ENCODE measurements around the gene FOXO3. TPM values are rescaled to one million over a fixed set of nuclear protein-coding genes. Genes with fewer than 3 reads are reported as not detected.
"Not testable (repeated sequence)": the region's sequence is repeated elsewhere in the genome, so short reads cannot be mapped to it uniquely, and the experiment has no call there.

FOXO3 gene
- total RNA-seq, 1 donor from 2014 or later: 74.5 TPM

DNA sequence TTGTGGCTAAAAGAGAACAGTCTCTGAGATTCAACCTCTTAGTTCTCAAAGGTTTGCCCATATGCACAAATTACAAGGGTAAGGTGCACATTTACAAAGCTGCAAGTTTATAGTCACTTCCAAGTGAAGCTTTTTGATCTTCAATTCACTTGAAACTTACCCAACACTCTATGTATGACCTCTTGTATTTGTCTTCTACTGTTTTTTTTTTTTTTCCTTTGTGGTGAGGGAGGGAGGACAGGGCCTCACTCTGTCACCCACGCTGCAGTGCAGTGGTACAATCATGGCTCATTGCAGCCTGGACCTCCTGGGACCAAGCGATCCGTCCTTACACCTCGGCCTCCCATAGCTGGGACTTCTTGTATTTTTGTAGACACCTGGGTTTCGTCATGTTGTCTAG is 4.5 kb upstream of the FOXO3 start:
- DNase-seq: no peak

DNA sequence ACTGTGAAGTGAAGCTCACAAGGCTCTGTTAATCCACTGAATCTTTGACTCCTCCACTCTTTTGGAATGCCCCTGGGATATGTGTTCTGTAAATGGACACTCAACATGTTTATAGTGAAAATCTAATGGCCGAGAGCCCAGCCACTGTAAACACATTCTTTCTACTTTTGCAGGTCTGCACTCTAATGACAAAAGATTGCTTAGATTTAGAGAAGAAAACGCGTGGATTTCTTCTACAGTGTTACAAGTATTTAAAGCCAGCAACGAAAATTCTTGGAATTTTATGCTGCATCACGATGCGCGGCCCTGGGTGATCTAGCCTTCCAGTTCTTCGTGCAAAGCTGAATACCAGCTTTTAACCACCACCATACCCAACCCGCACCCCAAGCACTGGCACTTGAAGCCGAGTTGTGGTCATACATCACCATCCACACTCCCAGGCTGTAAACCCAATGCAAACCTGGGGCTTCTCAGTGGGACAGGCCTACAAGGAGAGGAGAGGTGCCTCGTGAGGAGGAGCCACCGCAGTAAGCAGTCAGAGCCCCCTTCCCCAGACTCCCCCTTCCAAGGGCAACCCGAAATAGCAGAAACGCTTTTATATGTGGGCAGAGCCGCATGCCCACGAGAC is 3.7 kb upstream of the FOXO3 start:
- DNase-seq: peak; percentile 51

DNA sequence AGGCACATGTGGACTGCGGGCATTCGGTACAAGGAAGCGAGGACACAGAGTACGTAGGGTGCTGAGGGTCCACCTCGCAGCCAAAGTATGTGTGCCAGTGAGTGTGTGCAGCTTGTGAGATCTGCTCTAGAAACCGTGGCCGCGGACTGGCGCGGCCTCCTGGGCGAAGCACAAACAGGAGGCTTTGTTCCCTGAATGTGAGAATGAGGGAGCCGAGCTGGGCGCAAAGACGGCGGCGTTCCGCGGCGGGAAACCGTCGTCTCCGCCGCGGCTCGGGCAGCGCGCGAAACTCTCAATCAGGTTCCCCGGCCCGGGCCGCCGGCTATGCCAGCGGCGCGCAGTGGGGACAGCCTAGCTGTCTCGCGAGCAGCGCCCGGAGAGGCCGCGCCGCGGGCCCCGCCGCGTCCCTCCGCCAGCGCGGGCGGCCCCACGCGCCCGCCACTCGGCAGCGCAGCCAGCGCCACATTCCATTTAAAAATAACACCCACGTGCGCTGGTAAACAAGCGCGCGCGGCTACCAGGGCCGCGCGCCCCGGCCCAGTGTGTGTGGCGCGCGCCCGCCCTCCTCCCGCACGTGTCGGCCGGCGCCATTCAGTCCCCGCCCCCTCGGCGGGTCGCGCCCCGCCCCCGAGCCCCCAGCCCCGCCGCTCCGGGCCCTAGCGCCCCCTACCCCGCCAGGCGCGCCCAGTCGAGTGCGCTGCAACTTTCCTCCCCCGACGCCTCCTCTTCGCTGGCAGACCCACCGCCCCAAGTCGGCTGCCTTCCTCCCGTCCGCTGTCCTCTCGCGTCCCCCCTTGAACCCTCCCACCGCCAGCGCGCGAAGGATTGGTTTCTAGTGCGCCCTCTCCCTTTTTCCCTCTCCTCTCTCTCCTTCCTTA is 3.0 kb upstream of the FOXO3 start:
- DNase-seq: peak; percentile 90

DNA sequence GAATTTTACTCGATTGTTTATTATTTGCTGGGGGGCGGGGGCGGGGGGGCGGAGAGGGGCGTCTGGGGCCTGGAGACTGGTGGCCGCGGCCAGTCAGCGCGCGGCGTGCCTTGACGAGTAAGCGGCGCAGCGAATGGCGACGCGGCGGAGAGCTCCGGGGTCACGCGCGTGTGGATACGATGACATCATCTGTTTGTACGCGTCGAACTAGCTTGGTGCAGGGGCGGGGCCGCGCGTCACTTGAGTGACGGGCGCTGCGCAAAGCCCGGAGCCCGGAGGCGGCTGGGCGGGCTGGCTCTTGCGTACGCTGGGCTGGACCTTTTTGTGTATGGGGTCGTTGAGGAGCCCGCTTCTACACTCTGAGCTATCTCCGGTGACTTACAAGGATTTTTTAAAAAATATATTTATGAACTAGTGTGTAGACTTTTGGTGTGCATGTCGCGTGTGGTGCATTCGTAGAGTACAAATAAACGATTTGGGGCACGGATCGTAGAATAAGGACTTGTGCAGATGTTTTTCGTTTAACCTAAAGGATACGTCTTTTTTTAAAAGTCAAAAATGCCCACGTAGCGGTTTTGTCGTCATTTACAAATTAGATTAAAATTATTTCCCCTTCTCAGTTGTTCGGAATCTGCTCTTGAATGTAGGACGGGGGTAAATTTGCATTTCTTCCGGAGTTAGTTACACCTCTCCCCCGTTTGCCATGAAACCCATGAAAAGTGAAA is 2.2 kb upstream of the FOXO3 start:
- DNase-seq: peak; percentile 99

DNA sequence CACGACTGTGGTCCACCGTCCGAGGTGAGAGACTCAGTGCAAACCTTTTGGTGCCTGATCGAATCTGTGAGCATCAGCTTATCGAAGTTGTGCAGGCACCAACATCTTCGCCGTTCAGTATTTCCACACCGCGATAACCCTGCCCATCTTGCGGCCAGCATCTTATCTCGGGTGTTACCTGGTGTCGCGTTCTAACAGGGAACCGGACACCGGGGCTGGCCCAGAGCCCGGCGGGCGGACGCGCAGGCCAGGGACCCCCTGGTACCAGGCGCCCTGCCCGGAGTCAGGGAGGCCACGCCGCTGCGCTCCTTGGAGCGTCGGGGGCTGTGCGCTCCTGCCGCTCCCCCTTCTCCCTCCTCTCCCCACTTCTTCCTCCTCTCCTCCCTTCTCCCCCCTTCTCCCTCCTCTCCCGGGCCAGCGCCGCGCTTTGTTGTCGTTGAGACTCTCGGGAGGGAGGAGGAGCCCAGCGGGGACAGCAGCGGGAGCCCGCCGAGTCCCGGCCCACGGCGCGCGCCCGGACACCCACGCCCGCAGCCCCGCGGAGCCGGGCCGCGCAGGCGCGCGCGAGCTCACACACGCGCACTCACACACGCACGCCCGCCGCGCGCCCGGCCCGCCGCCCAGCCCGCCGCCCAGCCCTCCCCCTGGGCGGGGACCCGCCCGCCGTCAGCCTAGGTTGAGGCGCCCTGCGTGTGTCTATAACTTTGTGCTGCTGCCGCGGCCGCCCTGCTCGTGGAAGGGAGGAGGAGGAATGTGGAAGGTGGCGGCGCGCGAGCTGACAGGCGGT is 1.4 kb upstream of the FOXO3 start:
- DNase-seq: peak; percentile 94

DNA sequence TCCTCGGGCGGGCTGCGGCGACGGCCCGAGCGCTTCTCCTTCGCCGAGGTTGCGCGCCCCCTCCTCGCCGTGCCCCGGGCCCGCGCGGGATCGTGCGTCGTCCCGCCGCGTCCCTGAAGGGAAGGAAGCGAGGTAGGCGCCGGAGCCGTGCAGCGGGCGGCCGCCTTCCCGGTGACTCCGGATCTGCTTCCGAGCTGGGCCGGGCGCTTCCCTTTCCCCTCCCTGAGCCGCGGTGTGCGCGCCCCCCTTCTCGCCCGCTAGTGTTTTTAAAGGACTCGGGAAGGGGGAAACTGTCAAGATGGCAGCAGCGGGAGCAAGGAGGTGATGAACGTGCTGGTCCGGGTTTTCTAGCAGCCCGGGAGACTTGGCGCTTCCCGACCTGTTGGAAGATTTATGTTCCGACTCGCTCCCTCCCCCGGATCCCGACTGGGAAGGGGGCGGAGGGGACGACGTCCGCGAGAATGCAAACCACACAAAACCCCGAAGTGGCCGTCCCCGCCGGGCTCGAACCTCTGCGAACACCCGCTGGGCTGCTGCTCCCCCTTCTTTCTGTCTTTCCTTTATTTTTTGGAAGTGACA is 744 bp upstream of the FOXO3 start:
- peak; percentile 86 for DNase-seq

DNA sequence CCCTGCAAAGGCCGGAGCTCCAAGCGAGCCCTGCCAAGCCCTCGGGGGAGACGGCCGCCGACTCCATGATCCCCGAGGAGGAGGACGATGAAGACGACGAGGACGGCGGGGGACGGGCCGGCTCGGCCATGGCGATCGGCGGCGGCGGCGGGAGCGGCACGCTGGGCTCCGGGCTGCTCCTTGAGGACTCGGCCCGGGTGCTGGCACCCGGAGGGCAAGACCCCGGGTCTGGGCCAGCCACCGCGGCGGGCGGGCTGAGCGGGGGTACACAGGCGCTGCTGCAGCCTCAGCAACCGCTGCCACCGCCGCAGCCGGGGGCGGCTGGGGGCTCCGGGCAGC is 561 bp downstream of the FOXO3 start:
- not testable (repeated sequence) for DNase-seq

DNA sequence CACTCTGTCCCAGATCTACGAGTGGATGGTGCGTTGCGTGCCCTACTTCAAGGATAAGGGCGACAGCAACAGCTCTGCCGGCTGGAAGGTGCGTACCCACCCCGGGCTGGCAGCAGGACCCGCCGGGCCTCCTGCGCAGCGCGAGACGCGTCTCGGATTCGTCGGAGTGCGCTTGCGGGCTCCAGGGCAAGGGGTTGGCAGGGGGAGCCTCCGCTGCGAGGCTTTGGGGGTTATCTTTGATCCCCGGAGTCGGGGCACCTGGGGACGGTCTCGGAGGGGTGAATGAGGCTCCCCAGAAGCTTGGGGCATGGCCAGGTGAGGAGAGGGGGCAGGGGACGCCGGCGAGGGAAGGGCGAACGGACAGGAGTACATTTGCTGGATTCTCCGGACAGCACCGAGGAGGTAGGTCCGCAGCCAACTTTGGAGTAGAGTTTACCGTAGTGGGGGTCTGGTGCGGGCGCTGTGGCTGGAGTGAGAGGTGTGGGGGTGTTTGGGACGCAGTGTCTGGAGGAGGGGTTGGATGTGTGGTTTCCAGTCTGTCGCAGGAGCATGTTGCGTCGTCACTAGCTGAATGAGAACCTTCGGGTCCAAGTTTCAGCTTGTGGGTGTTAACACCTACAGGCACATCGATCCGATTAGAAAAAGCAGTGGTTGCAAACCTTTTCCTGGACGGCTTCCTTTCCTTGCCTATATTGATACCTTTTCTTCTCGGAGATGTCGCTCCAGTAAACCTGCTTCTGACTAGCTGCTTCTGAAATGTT is 1.2 kb downstream of the FOXO3 start:
- DNase-seq: no peak

DNA sequence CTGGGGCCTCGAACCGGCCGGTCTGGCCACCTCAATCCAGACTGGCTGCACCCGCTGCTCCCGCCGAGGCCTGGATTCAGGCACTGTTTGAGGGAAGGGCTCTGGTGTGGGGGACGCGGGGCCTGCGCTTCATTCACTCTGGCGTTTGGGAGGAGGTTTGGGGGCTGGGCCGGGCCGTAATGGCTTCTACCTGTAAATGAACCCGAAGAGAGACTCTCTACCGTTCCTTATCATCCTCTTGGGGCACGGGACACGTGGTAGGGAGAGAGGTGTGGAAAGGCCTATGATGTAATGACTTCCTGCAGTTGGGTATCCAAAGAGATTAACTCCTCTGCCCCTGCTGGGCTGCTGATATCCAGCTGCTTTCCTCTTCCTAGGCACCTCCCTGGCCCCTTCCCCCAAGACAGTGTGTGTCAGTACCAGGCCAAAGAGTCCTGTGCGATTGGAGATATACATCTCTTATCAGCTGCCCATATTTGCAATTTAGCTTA is 1.8 kb downstream of the FOXO3 start:
- peak; percentile 67 for DNase-seq

DNA sequence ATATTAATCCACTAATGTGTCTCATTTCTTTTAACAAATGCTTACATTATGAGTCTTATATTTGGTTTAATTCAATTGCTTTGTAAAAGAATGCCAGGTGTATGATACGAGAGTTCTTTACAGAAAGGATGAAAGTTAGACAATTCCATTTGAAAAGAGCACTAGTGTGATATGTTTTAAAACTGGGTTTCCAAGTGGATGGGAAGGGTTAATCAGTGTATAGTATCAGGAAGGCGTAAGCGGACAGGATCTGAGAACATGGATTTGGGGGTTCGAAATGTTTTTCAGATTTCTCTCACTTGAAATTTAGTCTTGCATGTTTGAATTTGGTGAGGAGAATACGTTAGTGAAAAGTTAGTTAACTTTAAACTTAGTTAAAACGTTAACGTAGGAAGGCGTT is 2.6 kb downstream of the FOXO3 start:
- DNase-seq: no peak

DNA sequence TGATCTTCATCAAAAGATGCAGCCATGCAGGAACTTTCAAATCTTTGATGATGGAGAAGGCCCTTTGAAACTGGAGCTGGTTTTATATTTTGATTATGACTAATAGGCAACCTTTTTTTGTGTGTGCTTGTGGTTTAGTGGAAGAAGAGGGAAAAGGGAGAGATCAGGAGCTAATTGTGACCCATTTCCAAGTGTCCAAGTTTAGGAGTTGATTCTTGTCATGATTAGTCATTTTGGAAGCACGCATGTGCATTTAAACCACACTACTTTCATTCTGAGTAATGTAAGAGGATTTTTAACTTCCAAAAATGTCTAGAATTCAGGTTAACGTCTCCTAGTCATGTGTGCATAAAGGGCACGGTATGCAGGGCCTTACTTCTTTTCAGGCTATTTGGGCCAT is 3.5 kb downstream of the FOXO3 start:
- no peak for DNase-seq

DNA sequence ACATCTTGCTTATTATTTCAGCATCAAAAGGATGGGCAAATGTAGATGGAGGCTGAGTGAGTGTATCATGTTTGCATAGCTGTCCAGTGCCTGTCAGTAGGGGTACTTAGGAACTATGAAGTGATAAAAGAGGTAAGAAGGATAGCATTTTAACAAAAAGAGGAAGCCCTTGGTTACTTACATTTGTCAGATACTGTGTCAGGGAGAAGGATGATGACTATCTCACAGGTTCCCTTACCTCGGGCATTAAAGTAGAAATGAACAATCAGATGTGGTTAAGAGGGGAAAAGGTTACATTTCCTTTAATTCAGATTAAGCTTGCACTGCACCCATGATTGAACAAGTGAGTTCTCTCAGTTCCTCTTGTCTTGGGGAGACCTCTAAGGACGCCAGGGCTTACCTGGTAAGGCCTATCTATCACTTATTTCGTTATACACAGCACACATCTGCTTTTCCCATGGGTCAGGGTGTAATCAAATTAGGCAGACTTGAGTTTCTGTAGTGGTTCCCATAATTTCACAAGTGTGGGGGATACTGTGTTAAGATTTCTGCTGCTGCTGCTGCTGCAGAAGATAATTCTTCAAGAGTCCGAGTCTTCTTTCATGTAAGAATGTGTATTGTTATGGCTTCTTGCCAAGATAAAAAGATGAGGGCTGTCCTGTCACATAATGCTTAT is 4.5 kb downstream of the FOXO3 start:
- no peak for DNase-seq

DNA sequence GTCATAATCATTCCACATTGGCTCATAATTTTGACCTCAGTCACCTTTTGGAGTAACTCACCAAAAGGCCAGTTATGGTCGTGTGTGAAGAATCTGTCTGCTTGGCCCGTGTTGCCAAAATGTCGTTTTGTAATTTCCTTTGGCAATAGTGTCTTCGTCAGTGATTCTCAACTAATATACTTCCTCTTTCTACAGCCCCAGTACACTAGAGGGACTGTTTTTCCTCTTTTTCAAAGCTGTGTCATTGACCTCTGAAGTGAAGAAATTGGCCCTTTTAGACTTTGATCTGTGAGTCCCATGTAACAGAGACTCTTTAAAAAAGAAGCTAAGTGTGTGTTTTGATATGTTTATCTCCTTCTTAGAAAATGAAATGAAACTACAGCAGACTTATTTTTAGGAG is 5.2 kb downstream of the FOXO3 start:
- no peak for DNase-seq

DNA sequence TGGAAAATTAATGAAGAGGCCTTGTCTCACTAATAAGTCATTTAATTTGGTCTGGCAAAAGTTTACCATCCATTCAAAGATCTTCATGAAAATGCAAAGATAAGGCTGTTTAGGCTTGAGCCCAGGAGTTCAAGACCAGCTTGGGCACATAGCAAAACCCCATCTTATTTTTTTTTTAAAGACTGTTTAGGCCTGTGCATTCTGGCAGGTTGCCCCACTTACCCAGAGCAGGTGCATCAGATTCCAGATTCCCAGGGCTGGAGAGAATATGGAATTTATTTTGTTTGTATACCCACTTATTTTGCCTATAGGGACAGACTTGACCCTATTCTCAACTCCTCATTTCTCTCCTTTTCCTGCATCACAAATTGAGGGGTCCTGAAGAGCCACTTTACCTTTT is 5.7 kb downstream of the FOXO3 start:
- no peak for DNase-seq

DNA sequence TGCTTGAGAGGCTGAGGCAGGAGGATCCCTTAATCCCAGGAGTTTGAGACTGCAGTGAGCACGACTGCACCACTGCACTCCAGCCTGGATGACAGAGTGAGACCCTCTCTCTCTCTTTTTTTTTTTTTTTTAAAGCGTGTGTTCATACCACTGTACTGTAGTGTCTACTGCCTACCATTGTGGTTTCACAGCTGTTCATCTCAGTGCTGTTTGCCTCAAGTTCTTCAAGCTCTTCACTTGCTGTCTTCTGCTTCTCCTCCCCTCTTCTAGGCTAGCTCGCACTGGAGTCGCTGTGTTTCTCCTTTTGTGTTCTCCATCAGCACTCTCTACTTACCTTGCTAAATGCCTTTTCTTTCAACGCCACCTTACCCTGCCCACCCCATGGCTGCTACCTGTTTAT is 7.4 kb downstream of the FOXO3 start:
- DNase-seq: no peak

DNA sequence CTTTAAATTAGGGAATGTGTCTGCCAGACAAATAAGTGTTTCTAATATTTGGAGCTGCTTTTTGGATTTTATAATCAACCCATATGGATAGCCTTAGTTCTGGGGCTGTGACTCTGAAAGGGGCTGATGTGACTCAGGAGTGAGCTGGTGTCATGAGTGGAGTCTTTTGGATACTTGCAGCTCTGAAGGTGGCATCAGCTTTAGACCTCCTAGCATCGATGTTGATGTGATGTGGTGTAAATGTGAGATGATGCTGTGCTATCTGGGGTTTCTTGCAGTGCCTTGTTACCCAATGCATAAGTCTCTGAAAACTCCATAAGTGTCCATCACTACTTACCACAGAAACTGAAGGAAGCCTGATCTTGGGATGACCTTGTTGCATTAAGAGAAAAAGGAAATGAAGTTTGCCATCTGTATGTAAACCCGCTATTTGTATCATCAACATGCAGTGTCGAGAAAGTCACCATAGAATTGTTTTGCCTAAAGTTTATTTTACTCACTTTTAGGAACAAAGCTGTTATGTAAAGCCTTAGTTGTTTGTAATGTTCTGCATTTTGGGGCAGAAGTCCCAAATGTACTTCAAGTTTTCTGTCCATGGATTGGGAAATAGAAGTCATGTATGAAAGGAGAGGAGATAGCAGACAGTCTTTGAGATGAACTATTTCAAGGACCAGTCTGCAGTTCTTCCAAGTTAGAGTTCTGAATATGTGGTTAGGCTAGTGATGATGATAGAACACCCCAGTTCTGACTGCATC is 8.0 kb downstream of the FOXO3 start:
- no peak for DNase-seq

DNA sequence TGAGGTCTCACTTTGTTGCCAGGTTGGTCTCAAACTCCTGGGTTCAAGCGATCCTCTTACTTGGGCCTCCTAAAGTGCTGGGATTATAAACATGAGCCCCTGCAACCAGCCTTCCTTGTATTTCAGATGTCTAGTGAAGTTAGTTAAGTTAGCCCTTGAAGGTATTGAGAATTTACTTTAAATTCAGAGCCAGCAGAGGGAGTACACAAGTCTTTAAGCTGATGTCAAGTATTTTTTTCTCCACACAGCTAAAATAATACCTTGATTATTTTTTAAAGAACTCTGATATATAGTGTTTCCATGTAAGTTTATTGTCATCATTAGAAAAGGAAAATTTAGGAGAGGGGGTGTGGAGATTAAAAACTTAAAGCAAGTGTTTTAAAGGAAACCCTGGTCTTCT is 9.8 kb downstream of the FOXO3 start:
- DNase-seq: no peak

DNA sequence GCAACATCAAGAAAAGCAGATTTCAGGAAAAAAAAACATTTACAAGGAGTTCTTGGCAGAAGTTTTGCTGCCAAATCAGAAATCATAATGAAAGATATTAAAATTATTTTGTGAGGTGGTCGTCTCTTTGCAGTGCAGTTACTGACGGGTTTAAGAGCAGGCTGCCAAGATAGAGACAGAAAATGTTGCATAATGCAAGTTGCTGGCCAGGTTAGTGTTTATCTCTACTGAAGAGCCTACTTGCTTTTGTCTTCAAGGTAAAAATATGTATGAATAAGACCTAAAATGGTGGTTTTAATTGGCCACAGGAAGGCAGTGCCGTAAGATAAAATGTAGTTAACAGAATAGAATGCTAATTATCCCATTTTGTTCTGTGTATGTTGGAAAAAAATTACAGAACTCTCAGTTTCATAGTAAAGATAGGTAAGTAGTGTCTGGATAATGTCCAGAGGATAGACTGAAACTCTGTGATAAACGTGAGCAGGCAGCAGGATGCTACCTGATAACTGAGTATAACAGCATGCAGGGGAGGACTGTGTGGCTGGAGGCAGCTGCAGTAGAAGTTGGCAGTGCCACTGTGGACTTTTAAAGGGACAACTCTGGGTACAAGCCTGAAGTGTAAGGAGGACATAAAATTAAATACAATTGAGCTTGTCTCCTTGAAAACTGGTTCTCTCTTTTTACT is 13.9 kb downstream of the FOXO3 start:
- no peak for DNase-seq

DNA sequence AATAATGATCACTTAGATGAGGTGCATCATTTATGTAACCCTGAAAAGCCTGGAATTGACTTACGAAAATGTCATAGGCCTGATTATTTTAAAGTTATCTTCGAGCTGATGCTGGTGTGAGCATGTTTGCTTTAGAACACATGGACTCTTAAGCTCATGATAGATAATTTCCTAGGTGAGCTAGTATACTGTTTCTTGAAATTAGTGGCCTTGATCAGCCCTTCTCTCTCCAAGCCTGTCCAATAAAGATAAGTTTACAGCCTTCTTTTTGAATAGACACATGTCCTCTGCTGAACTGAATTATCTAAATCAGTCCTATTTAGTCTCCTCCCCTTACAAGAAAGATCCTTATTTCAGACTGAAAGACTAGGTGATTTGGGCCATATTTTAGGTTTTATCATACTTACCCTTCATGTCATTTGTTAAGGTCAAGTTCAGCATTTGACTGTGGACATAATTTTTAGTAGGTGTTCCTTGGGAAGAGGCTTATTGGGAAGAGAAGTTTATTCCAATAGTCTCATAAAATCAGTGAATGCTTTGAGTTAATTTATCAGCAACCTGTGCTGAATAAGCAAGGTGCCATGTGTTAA is 15.3 kb downstream of the FOXO3 start:
- DNase-seq: no peak

All from tongue (tissue), 2 donors.